Panc1 (cell line): ENCODE data around the gene TOGARAM2. TPM values are rescaled to one million over a fixed set of nuclear protein-coding genes. Genes with fewer than 3 reads are reported as not detected.

ENCODE experiments used
- ATAC-seq: fragments of 200-7000 bp; cut with Tn5 transposase; 2 replicates; pipeline ENCODE4 v1.9.1; 2020; ENCODE audit warnings: mild to moderate bottlenecking, moderate library complexity
- BruUV-seq: library from RNA; stranded (reverse); fragments of 400-500 nt; replicated peaks from 2 replicates; lab custom pipeline; 2021; lab: Mats Ljungman, UMichigan
- CTCF ChIA-PET: fragments of 300-600 bp; sonication (Branson Sonifier 250); formaldehyde crosslinking; loops from one replicate; lab custom pipeline; 2022; ENCODE audit warnings: antibody characterized with exemption; lab: Charles Lee
- POLR2A ChIA-PET: fragments of 300-600 bp; sonication (Branson Sonifier 250); formaldehyde crosslinking; loops from one replicate; lab custom pipeline; 2022; ENCODE audit warnings: antibody characterized with exemption; lab: Charles Lee
- DNase-seq: peaks from one replicate; pipeline ENCODE4 v3.0.0-alpha.2; 2010; ENCODE audit warnings: low read depth, low spot score
- H3K27ac ChIP-seq: 2 replicates; pipeline ENCODE4 v1.5.1; 2011; ENCODE audit warnings: mild to moderate bottlenecking, low read length, inconsistent platforms
- H3K27me3 ChIP-seq: fragments of 200-500 bp; sonication (Bioruptor generic); 2 replicates; pipeline ENCODE4 v1.6.0; 2014; ENCODE audit warnings: low read length, inconsistent platforms; ENCODE audit not compliant: control insufficient read depth, insufficient read depth
- H3K36me3 ChIP-seq: fragments of 200-500 bp; sonication (Bioruptor generic); 2 replicates; pipeline ENCODE4 v1.5.1; 2014; ENCODE audit warnings: inconsistent platforms, mild to moderate bottlenecking, low read length, moderate library complexity; ENCODE audit not compliant: control insufficient read depth, insufficient read depth
- H3K4me1 ChIP-seq: 2 replicates; pipeline ENCODE4 v1.5.1; 2011; ENCODE audit warnings: inconsistent platforms, mild to moderate bottlenecking, low read length, moderate library complexity; ENCODE audit not compliant: control insufficient read depth, insufficient read depth
- H3K4me3 ChIP-seq, 2 experiments: 2 replicates each; pipeline ENCODE4 v1.5.1; 2011 to 2012; ENCODE audit warnings: low read depth in 2 of 2, low read length in 2 of 2, mild to moderate bottlenecking in 2 of 2, inconsistent platforms in 1 of 2, moderate library complexity in 1 of 2
- H3K9me3 ChIP-seq: fragments of 200-500 bp; sonication (Bioruptor generic); 2 replicates; pipeline ENCODE4 v1.5.1; 2014; ENCODE audit warnings: low read depth, mild to moderate bottlenecking, inconsistent platforms, low read length, moderate library complexity; ENCODE audit not compliant: control insufficient read depth, insufficient read depth
- CTCF ChIP-seq: fragments of 450-650 bp; IDR thresholded peaks from 2 replicates; pipeline ENCODE4 v1.5.1; 2017; ENCODE audit warnings: mild to moderate bottlenecking
- POLR2AphosphoS5 ChIP-seq: IDR thresholded peaks from 2 replicates; pipeline ENCODE4 v1.6.1; 2012; ENCODE audit warnings: mild to moderate bottlenecking, low read depth, low read length, moderate library complexity
- REST ChIP-seq, 2 experiments: IDR thresholded peaks; 2 replicates each; pipeline ENCODE4 v1.6.1; 2011 to 2012; ENCODE audit warnings: low read depth in 2 of 2, control low read depth in 1 of 2, low read length in 1 of 2, mild to moderate bottlenecking in 1 of 2, moderate library complexity in 1 of 2; ENCODE audit not compliant: insufficient read depth in 1 of 2
- SIN3A ChIP-seq: IDR thresholded peaks from 2 replicates; pipeline ENCODE4 v1.6.1; 2012; ENCODE audit warnings: low read depth, mild to moderate bottlenecking, low read length, moderate library complexity, borderline replicate concordance; ENCODE audit not compliant: insufficient read depth
- TCF7L2 ChIP-seq: IDR thresholded peaks from 2 replicates; pipeline ENCODE4 v1.6.1; 2011; ENCODE audit warnings: mild to moderate bottlenecking, low read depth, low read length, inconsistent platforms
- in situ Hi-C: cut with HindIII; loops from 2 replicates; pipeline ENCODE4 v1.10.0; 2016; ENCODE audit warnings: low sequenced_read_pairs, low pct_unique_long_range_greater_than_20kb
- intact Hi-C: fragments of 100-400 bp; cut with micrococcal nuclease; formaldehyde crosslinking; loops from one replicate; pipeline ENCODE4 v1.10.0; 2022; ENCODE audit not compliant: unreplicated experiment
- total RNA-seq: library from RNA; stranded (reverse); gene quantifications from one replicate; pipeline ENCODE4 v1.2.1, GENCODE V29; 2021; ENCODE audit not compliant: unreplicated experiment

Gene TOGARAM2
- total RNA-seq, 1 experiment from 2014 or later, result 0.44 TPM

- BruUV-seq, result no TSS peak
- TF ChIP-seq POLR2AphosphoS5, result no peak
- no peak for TF ChIP-seq CTCF
- TF ChIP-seq SIN3A, result no peak
- no peak for TF ChIP-seq TCF7L2
- no peak for TF ChIP-seq REST (IDR thresholded peaks at IDR 0.05; ENCODE audit: insufficient read depth in 1 of 2, low read depth in 2 of 2, low read length in 1 of 2)
- no peak for DNase-seq
- ChIA-PET CTCF (interaction anchor here (0.7 kb wide), 1 partner anchor 197 kb away, joined by 4 read pairs; no protein-coding TSS in a partner anchor), POLR2A (interaction anchor here (0.6 kb wide), 1 partner anchor 47 kb away, joined by 3 read pairs; no protein-coding TSS in a partner anchor)
- Histone ChIP-seq H3K27me3 (no peaks in the 10 kb centered on the region), H3K4me1 (peaks cover 1% of the 10 kb centered on the region; the same call in 1 of the 2 replicates), H3K9me3 (no peaks in the 10 kb centered on the region), H3K4me3 (no peak overlapping the region), H3K36me3 (no peaks in the 10 kb centered on the region), H3K27ac (no peak overlapping the region)
- in situ Hi-C loops, result no loop called here
- no peak for ATAC-seq
- intact Hi-C loops, result no loop called here
Observed at GRCh38 chr2:29017716-29018435, 36.8 kb downstream of the TOGARAM2 start.

DNA sequence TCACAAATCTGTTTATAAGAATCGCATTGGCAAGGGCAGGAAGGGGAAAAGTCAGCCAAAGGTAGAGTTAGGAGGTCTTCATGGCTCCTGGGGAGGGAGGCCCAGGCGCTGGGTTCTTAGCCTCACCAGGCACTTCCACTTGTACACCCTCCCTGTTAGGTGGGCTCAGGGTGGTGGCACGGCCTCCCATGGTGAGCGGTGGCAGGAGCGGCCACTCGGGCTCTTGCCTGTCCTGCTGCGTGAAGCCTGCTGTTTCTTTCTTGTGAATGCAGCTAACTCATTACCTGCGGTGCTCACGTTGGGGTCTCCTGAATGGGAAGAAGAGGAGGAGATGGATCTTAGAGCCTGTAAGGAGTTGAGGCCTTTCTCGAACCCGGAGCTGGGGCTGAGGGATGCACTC is 40.8 kb downstream of the TOGARAM2 start:
- in situ Hi-C loops, result no loop called here
- no TSS peak for BruUV-seq
- Histone ChIP-seq H3K4me3 (no peak overlapping the region), H3K36me3 (no peaks in the 10 kb centered on the region), H3K9me3 (no peaks in the 10 kb centered on the region), H3K4me1 (no peaks in the 10 kb centered on the region), H3K27ac (no peak overlapping the region), H3K27me3 (no peaks in the 10 kb centered on the region)
- no peak for DNase-seq
- no peak for TF ChIP-seq TCF7L2
- TF ChIP-seq POLR2AphosphoS5, result no peak
- TF ChIP-seq REST (IDR thresholded peaks at IDR 0.05; ENCODE audit: insufficient read depth in 1 of 2, low read depth in 2 of 2, low read length in 1 of 2), result no peak
- TF ChIP-seq CTCF, result no peak
- TF ChIP-seq SIN3A, result no peak
- ATAC-seq, result no peak
- ChIA-PET POLR2A (no interaction called here), CTCF (no interaction called here)
- intact Hi-C loops, result no loop called here
